SK-N-SH treated with all-trans-retinoic acid at 6 μM for 48 hours (cell line): ENCODE data around the gene YIF1A.

Experiments used
- ATAC-seq: fragments of 200-7000 bp; cut with Tn5 transposase; 3 replicates; pipeline ENCODE4 v1.9.1; 2020; ENCODE audit warnings: mild to moderate bottlenecking, moderate library complexity
- ARNTL ChIP-seq: fragments of 450-650 bp; formaldehyde crosslinking; IDR thresholded peaks from 2 replicates; pipeline ENCODE4 v1.5.0; 2020; ENCODE audit warnings: low read depth, mild to moderate bottlenecking, moderate library complexity, borderline replicate concordance
- BACH2 ChIP-seq: fragments of 250-450 bp; sonication (Bioruptor Pico); IDR thresholded peaks from 2 replicates; pipeline ENCODE4 v1.9.0; 2021; ENCODE audit warnings: mild to moderate bottlenecking, borderline replicate concordance
- CSDC2 ChIP-seq: fragments of 250-450 bp; sonication (Bioruptor Pico); IDR thresholded peaks from 2 replicates; pipeline ENCODE4 v1.5.0; 2020; ENCODE audit warnings: mild to moderate bottlenecking, moderate library complexity
- ESRRG ChIP-seq: fragments of 250-450 bp; sonication (Bioruptor Pico); IDR thresholded peaks from 2 replicates; pipeline ENCODE4 v1.6.1; 2021; ENCODE audit warnings: mild to moderate bottlenecking
- GLIS3 ChIP-seq: fragments of 250-450 bp; sonication (Bioruptor Pico); IDR thresholded peaks from 2 replicates; pipeline ENCODE4 v1.5.0; 2020; ENCODE audit warnings: mild to moderate bottlenecking, moderate library complexity
- POU6F1 ChIP-seq: fragments of 250-450 bp; sonication (Bioruptor Pico); IDR thresholded peaks from 2 replicates; pipeline ENCODE4 v1.8.0; 2021; ENCODE audit warnings: low read depth, mild to moderate bottlenecking, moderate library complexity, borderline replicate concordance
- PPARA ChIP-seq: fragments of 250-450 bp; sonication (Bioruptor Pico); IDR thresholded peaks from 2 replicates; pipeline ENCODE4 v1.5.0; 2020; ENCODE audit warnings: mild to moderate bottlenecking, borderline replicate concordance
- RARB ChIP-seq: fragments of 250-450 bp; sonication (Bioruptor Pico); IDR thresholded peaks from 2 replicates; pipeline ENCODE4 v1.8.0; 2021; ENCODE audit warnings: mild to moderate bottlenecking, moderate library complexity
- TCF4 ChIP-seq: fragments of 250-450 bp; sonication (Bioruptor Pico); IDR thresholded peaks from 2 replicates; pipeline ENCODE4 v1.8.0; 2021; ENCODE audit warnings: mild to moderate bottlenecking, moderate library complexity, borderline replicate concordance
- TOX ChIP-seq: fragments of 250-450 bp; sonication (Bioruptor Pico); IDR thresholded peaks from 2 replicates; pipeline ENCODE4 v1.8.0; 2021; ENCODE audit warnings: mild to moderate bottlenecking, moderate library complexity, borderline replicate concordance
- ZC3H10 ChIP-seq: fragments of 250-450 bp; sonication (Bioruptor Pico); IDR thresholded peaks from 2 replicates; pipeline ENCODE4 v1.5.1; 2021; ENCODE audit warnings: mild to moderate bottlenecking, moderate library complexity
- ZFP3 ChIP-seq: fragments of 250-450 bp; sonication (Bioruptor Pico); IDR thresholded peaks from 2 replicates; pipeline ENCODE4 v1.5.0; 2020; ENCODE audit warnings: mild to moderate bottlenecking, moderate library complexity
- ZFP30 ChIP-seq: fragments of 450-650 bp; formaldehyde crosslinking; IDR thresholded peaks from 2 replicates; pipeline ENCODE4 v1.5.0; 2022; ENCODE audit warnings: mild to moderate bottlenecking, moderate library complexity
- ZNF565 ChIP-seq: fragments of 450-650 bp; formaldehyde crosslinking; conservative IDR thresholded peaks from 2 replicates; pipeline ENCODE4 v1.5.0; 2020; ENCODE audit warnings: low read depth, mild to moderate bottlenecking, moderate library complexity
- ZNF70 ChIP-seq: fragments of 450-650 bp; formaldehyde crosslinking; IDR thresholded peaks from 2 replicates; pipeline ENCODE4 v1.5.0; 2020; ENCODE audit warnings: mild to moderate bottlenecking, moderate library complexity
- ZNF8 ChIP-seq: fragments of 450-650 bp; formaldehyde crosslinking; IDR thresholded peaks from 2 replicates; pipeline ENCODE4 v1.5.0; 2020; ENCODE audit warnings: mild to moderate bottlenecking, moderate library complexity
- TF ChIP-seq, protein P1 (sequence below): fragments of 250-450 bp; sonication (Bioruptor Pico); IDR thresholded peaks from 2 replicates; pipeline ENCODE4 v1.5.1; 2020; ENCODE audit warnings: low read depth, mild to moderate bottlenecking, moderate library complexity
- TF ChIP-seq, protein P2 (sequence below): fragments of 250-450 bp; sonication (Bioruptor Pico); IDR thresholded peaks from 2 replicates; pipeline ENCODE4 v1.5.1; 2021; ENCODE audit warnings: mild to moderate bottlenecking, moderate library complexity
- TF ChIP-seq, protein P3 (sequence below): fragments of 250-450 bp; sonication (Bioruptor Pico); IDR thresholded peaks from 2 replicates; pipeline ENCODE4 v1.8.0; 2020; ENCODE audit warnings: mild to moderate bottlenecking, moderate library complexity, borderline replicate concordance

The YIF1A gene

DNA sequence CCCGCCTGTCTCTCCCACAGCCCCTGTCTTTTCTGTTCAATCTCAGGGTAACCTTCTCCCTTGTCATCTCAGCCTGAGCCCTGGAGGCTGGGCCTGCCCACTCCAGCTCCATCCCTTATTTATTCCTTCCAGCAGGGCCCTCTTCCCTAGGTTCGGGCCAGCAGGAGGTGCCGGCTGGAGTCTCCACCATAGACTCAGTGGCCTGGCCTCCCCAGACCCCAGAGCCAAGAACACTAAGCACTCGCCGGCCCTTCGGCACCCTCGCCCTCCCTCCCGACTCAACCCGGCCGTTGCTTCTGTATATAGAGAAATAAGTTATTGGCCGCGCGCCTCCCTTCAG lies 21.9 kb downstream of the YIF1A start:
- no peak for TF ChIP-seq PPARA (CRISPR knock-in tag)
- TF ChIP-seq POU6F1 (CRISPR knock-in tag): no peak
- TF ChIP-seq ZNF70 (CRISPR knock-in tag): no peak
- TF ChIP-seq ARNTL (CRISPR knock-in tag): no peak
- TF ChIP-seq, protein P1, sequence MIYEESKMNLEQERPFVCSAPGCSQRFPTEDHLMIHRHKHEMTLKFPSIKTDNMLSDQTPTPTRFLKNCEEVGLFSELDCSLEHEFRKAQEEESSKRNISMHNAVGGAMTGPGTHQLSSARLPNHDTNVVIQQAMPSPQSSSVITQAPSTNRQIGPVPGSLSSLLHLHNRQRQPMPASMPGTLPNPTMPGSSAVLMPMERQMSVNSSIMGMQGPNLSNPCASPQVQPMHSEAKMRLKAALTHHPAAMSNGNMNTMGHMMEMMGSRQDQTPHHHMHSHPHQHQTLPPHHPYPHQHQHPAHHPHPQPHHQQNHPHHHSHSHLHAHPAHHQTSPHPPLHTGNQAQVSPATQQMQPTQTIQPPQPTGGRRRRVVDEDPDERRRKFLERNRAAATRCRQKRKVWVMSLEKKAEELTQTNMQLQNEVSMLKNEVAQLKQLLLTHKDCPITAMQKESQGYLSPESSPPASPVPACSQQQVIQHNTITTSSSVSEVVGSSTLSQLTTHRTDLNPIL (CRISPR knock-in tag): no peak
- TF ChIP-seq CSDC2 (CRISPR knock-in tag): no peak
- no peak for TF ChIP-seq GLIS3 (CRISPR knock-in tag)
- TF ChIP-seq, protein P2, sequence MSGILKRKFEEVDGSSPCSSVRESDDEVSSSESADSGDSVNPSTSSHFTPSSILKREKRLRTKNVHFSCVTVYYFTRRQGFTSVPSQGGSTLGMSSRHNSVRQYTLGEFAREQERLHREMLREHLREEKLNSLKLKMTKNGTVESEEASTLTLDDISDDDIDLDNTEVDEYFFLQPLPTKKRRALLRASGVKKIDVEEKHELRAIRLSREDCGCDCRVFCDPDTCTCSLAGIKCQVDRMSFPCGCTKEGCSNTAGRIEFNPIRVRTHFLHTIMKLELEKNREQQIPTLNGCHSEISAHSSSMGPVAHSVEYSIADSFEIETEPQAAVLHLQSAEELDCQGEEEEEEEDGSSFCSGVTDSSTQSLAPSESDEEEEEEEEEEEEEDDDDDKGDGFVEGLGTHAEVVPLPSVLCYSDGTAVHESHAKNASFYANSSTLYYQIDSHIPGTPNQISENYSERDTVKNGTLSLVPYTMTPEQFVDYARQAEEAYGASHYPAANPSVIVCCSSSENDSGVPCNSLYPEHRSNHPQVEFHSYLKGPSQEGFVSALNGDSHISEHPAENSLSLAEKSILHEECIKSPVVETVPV (CRISPR knock-in tag): no peak
- TF ChIP-seq ZC3H10 (CRISPR knock-in tag): no peak
- no peak for TF ChIP-seq BACH2 (CRISPR knock-in tag)
- TF ChIP-seq ZNF8 (CRISPR knock-in tag): no peak
- no peak for TF ChIP-seq ESRRG (CRISPR knock-in tag)
- no peak for TF ChIP-seq TCF4 (CRISPR knock-in tag)
- ATAC-seq: peak; percentile 26

GRCh38 chr11:66266378-66267038 lies 22.4 kb downstream of the YIF1A start:
- ATAC-seq: no peak
- TF ChIP-seq BACH2 (CRISPR knock-in tag): no peak
- TF ChIP-seq CSDC2 (CRISPR knock-in tag): no peak
- TF ChIP-seq, protein P3, sequence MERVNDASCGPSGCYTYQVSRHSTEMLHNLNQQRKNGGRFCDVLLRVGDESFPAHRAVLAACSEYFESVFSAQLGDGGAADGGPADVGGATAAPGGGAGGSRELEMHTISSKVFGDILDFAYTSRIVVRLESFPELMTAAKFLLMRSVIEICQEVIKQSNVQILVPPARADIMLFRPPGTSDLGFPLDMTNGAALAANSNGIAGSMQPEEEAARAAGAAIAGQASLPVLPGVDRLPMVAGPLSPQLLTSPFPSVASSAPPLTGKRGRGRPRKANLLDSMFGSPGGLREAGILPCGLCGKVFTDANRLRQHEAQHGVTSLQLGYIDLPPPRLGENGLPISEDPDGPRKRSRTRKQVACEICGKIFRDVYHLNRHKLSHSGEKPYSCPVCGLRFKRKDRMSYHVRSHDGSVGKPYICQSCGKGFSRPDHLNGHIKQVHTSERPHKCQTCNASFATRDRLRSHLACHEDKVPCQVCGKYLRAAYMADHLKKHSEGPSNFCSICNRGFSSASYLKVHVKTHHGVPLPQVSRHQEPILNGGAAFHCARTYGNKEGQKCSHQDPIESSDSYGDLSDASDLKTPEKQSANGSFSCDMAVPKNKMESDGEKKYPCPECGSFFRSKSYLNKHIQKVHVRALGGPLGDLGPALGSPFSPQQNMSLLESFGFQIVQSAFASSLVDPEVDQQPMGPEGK (CRISPR knock-in tag): no peak
- no peak for TF ChIP-seq ZFP30 (CRISPR knock-in tag)
- no peak for TF ChIP-seq PPARA (CRISPR knock-in tag)
- TF ChIP-seq, protein P1 (CRISPR knock-in tag): no peak
- no peak for TF ChIP-seq ZNF565
- TF ChIP-seq ARNTL (CRISPR knock-in tag): no peak
- TF ChIP-seq, protein P2 (CRISPR knock-in tag): no peak
- TF ChIP-seq RARB (CRISPR knock-in tag): no peak
- TF ChIP-seq ZFP3: no peak
- no peak for TF ChIP-seq POU6F1 (CRISPR knock-in tag)
- no peak for TF ChIP-seq ZNF70 (CRISPR knock-in tag)
- no peak for TF ChIP-seq TOX (CRISPR knock-in tag)
- no peak for TF ChIP-seq GLIS3 (CRISPR knock-in tag)
